HepG2 (cell line): ENCODE results near the gene UMPS. TPM values are rescaled to one million over a fixed set of nuclear protein-coding genes. Genes with fewer than 3 reads are reported as not detected.
A peak's percentile ranks its signal among the peaks of the same experiment; 100 is the strongest.

Experiments
- ARNT2 ChIP-seq: sonication (generic); formaldehyde crosslinking; IDR thresholded peaks from 2 replicates; pipeline ENCODE4 v1.8.0; 2022; ENCODE audit warnings: mild to moderate bottlenecking, low read depth, missing genetic modification reagents, moderate library complexity
- ARNTL ChIP-seq: sonication (generic); formaldehyde crosslinking; IDR thresholded peaks from 2 replicates; pipeline ENCODE4 v1.4.0; 2020; ENCODE audit warnings: mild to moderate bottlenecking, missing genetic modification reagents
- DNMT1 ChIP-seq: sonication (generic); formaldehyde crosslinking; IDR thresholded peaks from 2 replicates; pipeline ENCODE4 v1.5.1; 2020; ENCODE audit warnings: mild to moderate bottlenecking, missing genetic modification reagents
- ELF4 ChIP-seq: sonication (generic); formaldehyde crosslinking; IDR thresholded peaks from 2 replicates; pipeline ENCODE4 v1.5.0; 2020; ENCODE audit warnings: missing genetic modification reagents, mild to moderate bottlenecking, moderate library complexity, borderline replicate concordance
- FOXJ3 ChIP-seq: sonication (generic); formaldehyde crosslinking; IDR thresholded peaks from 2 replicates; pipeline ENCODE4 v1.4.0; 2020; ENCODE audit warnings: missing genetic modification reagents, mild to moderate bottlenecking, borderline replicate concordance
- HNRNPL ChIP-seq: fragments of 200-400 bp; formaldehyde crosslinking; IDR thresholded peaks from 2 replicates; pipeline ENCODE4 v1.6.1; 2017; ENCODE audit warnings: mild to moderate bottlenecking, low read depth, low read length
- KAT8 ChIP-seq: IDR thresholded peaks from 2 replicates; pipeline ENCODE4 v1.6.1; 2016; ENCODE audit warnings: missing genetic modification reagents, missing compliant biosample characterization
- MAX ChIP-seq: IDR thresholded peaks from 2 replicates; pipeline ENCODE4 v1.6.1; 2012; ENCODE audit warnings: inconsistent platforms
- MTA3 ChIP-seq: sonication (generic); formaldehyde crosslinking; IDR thresholded peaks from 2 replicates; pipeline ENCODE4 v1.4.0; 2020; ENCODE audit warnings: missing genetic modification reagents
- NPAS2 ChIP-seq: sonication (generic); formaldehyde crosslinking; IDR thresholded peaks from 2 replicates; pipeline ENCODE4 v1.8.0; 2022; ENCODE audit warnings: mild to moderate bottlenecking, missing genetic modification reagents, borderline replicate concordance
- PHB2 ChIP-seq: fragments of 450-650 bp; IDR thresholded peaks from 2 replicates; pipeline ENCODE4 v1.6.1; 2018; ENCODE audit not compliant: partially characterized antibody
- RAD21 ChIP-seq: fragments of 450-650 bp; formaldehyde crosslinking; IDR thresholded peaks from 2 replicates; pipeline ENCODE4 v1.5.0; 2020; ENCODE audit warnings: mild to moderate bottlenecking
- TCF12 ChIP-seq, 2 experiments: fragments of 450-650 bp in 1 of 2; sonication (generic) in 1 of 2; formaldehyde crosslinking in 1 of 2; IDR thresholded peaks; 2 replicates each; pipeline versions ENCODE4 v1.6.1 to v1.8.0; 2017 to 2022; ENCODE audit warnings: antibody characterized with exemption in 1 of 2, mild to moderate bottlenecking in 1 of 2, missing genetic modification reagents in 1 of 2, moderate library complexity in 1 of 2
- TCF7L2 ChIP-seq: IDR thresholded peaks from 2 replicates; pipeline ENCODE4 v1.6.1; 2011; ENCODE audit warnings: mild to moderate bottlenecking, low read depth, low read length, moderate library complexity
- ZFP82 ChIP-seq: sonication (generic); formaldehyde crosslinking; IDR thresholded peaks from 2 replicates; pipeline ENCODE4 v1.5.1; 2020; ENCODE audit warnings: mild to moderate bottlenecking, missing genetic modification reagents, borderline replicate concordance
- ZMAT3 ChIP-seq: sonication (generic); formaldehyde crosslinking; conservative IDR thresholded peaks from 2 replicates; pipeline ENCODE4 v1.7.0; 2021; ENCODE audit warnings: missing genetic modification reagents
- ZNF253 ChIP-seq: sonication (generic); formaldehyde crosslinking; IDR thresholded peaks from 2 replicates; pipeline ENCODE4 v1.8.0; 2022; ENCODE audit warnings: mild to moderate bottlenecking, missing genetic modification reagents, borderline replicate concordance
- ZNF282 ChIP-seq: fragments of 450-650 bp; IDR thresholded peaks from 2 replicates; pipeline ENCODE4 v1.6.1; 2018; ENCODE audit not compliant: partially characterized antibody
- ZNF337 ChIP-seq: sonication (generic); formaldehyde crosslinking; IDR thresholded peaks from 2 replicates; pipeline ENCODE4 v1.5.1; 2020; ENCODE audit warnings: missing genetic modification reagents, low read depth, mild to moderate bottlenecking, borderline replicate concordance
- ZNF580 ChIP-seq: IDR thresholded peaks from 2 replicates; pipeline ENCODE4 v1.6.1; 2016; ENCODE audit warnings: low read depth, borderline replicate concordance
- ZNF616 ChIP-seq: sonication (generic); formaldehyde crosslinking; IDR thresholded peaks from 2 replicates; pipeline ENCODE4 v1.5.0; 2020; ENCODE audit warnings: low read depth, mild to moderate bottlenecking, missing genetic modification reagents
- ZNF816 ChIP-seq: sonication (generic); formaldehyde crosslinking; IDR thresholded peaks from 2 replicates; pipeline ENCODE4 v1.8.0; 2022; ENCODE audit warnings: missing genetic modification reagents, mild to moderate bottlenecking, borderline replicate concordance
- ZNF879 ChIP-seq: sonication (generic); formaldehyde crosslinking; IDR thresholded peaks from 2 replicates; pipeline ENCODE4 v1.8.1; 2023; ENCODE audit warnings: missing genetic modification reagents
- polyA plus RNA-seq, 8 experiments: library from polyadenylated mRNA; depleted of rRNA in 3 of 8; stranded (reverse) in 7 of 8; unstranded in 1 of 8; fragments of >200 nt; fragmentation: Illumina TruSeq in 4 of 8; extraction: Trizol in 4 of 8; gene quantifications; 2 replicates each; pipeline versions ENCODE4 v1.2.1 to v1.2.3, GENCODE V29; 2011 to 2016; ENCODE audit warnings: low read depth in 4 of 8, missing spikeins in 1 of 8, mixed read lengths in 1 of 8; ENCODE audit not compliant: insufficient read depth in 1 of 8
- total RNA-seq, 5 experiments: library from RNA; depleted of rRNA; stranded (reverse); fragments of >200 nt; fragmentation: Illumina TruSeq; extraction: Trizol; gene quantifications; 2 replicates each; pipeline ENCODE4 v1.2.3, GENCODE V29; 2016; ENCODE audit warnings: low read depth in 1 of 5
- TF ChIP-seq, protein P1 (sequence below): sonication (generic); formaldehyde crosslinking; IDR thresholded peaks from 2 replicates; pipeline ENCODE4 v1.5.1; 2020; ENCODE audit warnings: mild to moderate bottlenecking, missing genetic modification reagents, moderate library complexity
- TF ChIP-seq, protein P2 (sequence below): sonication (generic); formaldehyde crosslinking; IDR thresholded peaks from 2 replicates; pipeline ENCODE4 v1.5.1; 2020; ENCODE audit warnings: missing genetic modification reagents, mild to moderate bottlenecking, borderline replicate concordance

UMPS gene
- total and polyA plus RNA-seq, 2 of the 13 experiments (the other 11 are each of a cell fraction or from before 2014, with no cell fraction given), result 52.7 to 74.2 TPM

DNA sequence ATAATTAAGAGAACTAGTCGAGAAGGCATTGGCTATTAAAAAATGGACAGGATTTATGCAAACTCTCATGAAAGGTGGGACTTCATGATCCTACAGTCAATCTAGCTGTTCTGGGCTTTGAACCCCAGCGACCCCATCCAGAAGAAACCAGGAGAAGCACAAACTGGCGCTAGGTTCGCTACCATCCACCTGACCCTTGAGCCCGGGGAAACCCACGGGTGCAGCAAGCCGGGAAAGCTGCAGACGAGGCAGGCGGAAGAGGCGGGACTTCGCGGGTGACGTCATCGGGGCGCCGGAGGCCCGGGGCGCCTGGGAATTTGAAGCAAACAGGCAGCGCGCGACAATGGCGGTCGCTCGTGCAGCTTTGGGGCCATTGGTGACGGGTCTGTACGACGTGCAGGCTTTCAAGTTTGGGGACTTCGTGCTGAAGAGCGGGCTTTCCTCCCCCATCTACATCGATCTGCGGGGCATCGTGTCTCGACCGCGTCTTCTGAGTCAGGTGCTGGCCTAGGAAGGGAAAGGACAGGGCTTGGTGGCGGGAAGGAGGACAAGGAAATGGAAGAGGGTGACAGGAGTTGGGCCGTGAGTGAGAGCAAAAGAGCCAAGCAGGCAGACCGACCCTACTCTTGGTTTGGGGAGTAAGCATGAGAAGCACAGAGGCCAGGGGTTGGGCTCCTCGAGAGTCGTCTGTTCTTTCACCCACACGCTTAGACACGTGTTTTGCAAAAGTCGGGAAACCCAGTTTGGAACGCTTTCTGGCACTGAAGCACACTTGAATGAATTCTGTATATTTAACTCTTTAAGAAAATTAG lies at the start of gene UMPS (continued):
- TF ChIP-seq MTA3 (CRISPR knock-in tag) (no peak), PHB2 (no peak), ZNF879 (CRISPR knock-in tag) (peak; percentile 96), ZNF337 (CRISPR knock-in tag) (0 out of 2 replicates have a peak, but pooled peaks have one; percentile 52), ARNTL (CRISPR knock-in tag) (peak; percentile 63; the same call in 1 of the 2 replicates), HNRNPL (peak; percentile 60; the same call in 1 of the 2 replicates), RAD21 (peak; percentile 50; the same call in 1 of the 2 replicates), KAT8 (CRISPR knock-in tag) (peak; percentile 98), TCF12 (IDR thresholded peaks at IDR 0.05) (no peak), TCF12 (CRISPR knock-in tag; IDR thresholded peaks at IDR 0.05) (0 out of 2 replicates have a peak, but pooled peaks have one; percentile 12), ZNF616 (CRISPR knock-in tag) (no peak), NPAS2 (CRISPR knock-in tag) (no peak), FOXJ3 (no peak), ARNT2 (CRISPR knock-in tag) (peak; percentile 53; the same call in 1 of the 2 replicates), TCF7L2 (no peak), ZNF253 (CRISPR knock-in tag) (no peak), DNMT1 (CRISPR knock-in tag) (peak; percentile 28; the same call in 1 of the 2 replicates), ZFP82 (CRISPR knock-in tag) (no peak), ZMAT3 (CRISPR knock-in tag) (peak; percentile 68), ELF4 (CRISPR knock-in tag) (peak; percentile 49; the same call in 1 of the 2 replicates), ZNF580 (CRISPR knock-in tag) (peak; percentile 85; the same call in 1 of the 2 replicates), ZNF816 (CRISPR knock-in tag) (peak; percentile 54; the same call in 1 of the 2 replicates), ZNF282 (no peak), MAX (peak; percentile 88)
- TF ChIP-seq, protein P1, sequence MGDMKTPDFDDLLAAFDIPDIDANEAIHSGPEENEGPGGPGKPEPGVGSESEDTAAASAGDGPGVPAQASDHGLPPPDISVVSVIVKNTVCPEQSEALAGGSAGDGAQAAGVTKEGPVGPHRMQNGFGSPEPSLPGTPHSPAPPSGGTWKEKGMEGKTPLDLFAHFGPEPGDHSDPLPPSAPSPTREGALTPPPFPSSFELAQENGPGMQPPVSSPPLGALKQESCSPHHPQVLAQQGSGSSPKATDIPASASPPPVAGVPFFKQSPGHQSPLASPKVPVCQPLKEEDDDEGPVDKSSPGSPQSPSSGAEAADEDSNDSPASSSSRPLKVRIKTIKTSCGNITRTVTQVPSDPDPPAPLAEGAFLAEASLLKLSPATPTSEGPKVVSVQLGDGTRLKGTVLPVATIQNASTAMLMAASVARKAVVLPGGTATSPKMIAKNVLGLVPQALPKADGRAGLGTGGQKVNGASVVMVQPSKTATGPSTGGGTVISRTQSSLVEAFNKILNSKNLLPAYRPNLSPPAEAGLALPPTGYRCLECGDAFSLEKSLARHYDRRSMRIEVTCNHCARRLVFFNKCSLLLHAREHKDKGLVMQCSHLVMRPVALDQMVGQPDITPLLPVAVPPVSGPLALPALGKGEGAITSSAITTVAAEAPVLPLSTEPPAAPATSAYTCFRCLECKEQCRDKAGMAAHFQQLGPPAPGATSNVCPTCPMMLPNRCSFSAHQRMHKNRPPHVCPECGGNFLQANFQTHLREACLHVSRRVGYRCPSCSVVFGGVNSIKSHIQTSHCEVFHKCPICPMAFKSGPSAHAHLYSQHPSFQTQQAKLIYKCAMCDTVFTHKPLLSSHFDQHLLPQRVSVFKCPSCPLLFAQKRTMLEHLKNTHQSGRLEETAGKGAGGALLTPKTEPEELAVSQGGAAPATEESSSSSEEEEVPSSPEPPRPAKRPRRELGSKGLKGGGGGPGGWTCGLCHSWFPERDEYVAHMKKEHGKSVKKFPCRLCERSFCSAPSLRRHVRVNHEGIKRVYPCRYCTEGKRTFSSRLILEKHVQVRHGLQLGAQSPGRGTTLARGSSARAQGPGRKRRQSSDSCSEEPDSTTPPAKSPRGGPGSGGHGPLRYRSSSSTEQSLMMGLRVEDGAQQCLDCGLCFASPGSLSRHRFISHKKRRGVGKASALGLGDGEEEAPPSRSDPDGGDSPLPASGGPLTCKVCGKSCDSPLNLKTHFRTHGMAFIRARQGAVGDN (CRISPR knock-in tag), result peak; percentile 95
- TF ChIP-seq, protein P2, sequence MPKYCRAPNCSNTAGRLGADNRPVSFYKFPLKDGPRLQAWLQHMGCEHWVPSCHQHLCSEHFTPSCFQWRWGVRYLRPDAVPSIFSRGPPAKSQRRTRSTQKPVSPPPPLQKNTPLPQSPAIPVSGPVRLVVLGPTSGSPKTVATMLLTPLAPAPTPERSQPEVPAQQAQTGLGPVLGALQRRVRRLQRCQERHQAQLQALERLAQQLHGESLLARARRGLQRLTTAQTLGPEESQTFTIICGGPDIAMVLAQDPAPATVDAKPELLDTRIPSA (CRISPR knock-in tag), result no peak
